ENCODE results near the gene PTS.

PTS gene

GRCh38 chr11:112229159-112229558, 2.9 kb downstream of the PTS start:
- no peak for TF ChIP-seq CTCF (IDR thresholded peaks at IDR 0.05; ENCODE audit: extremely low read depth, missing control alignments)
- DNase-seq (ENCODE audit: low spot score), result no peak

- TF ChIP-seq CTCF (IDR thresholded peaks at IDR 0.05; ENCODE audit: extremely low read depth, missing control alignments), result no peak
- DNase-seq (ENCODE audit: low spot score), result no peak
These were observed 3.7 kb downstream of the PTS start for GRCh38 chr11:112229746-112230433.

- no peak for TF ChIP-seq CTCF (IDR thresholded peaks at IDR 0.05; ENCODE audit: extremely low read depth, missing control alignments)
- no peak for DNase-seq (ENCODE audit: low spot score)
These were observed 5.7 kb downstream of the PTS start for GRCh38 chr11:112231952-112232351.

GRCh38 chr11:112235750-112236390, 9.6 kb downstream of the PTS start:
- no peak for TF ChIP-seq CTCF (IDR thresholded peaks at IDR 0.05; ENCODE audit: extremely low read depth, missing control alignments)
- no peak for DNase-seq (ENCODE audit: low spot score)

- no peak for DNase-seq (ENCODE audit: low spot score)
- no peak for TF ChIP-seq CTCF (IDR thresholded peaks at IDR 0.05; ENCODE audit: extremely low read depth, missing control alignments)
These were observed 11.2 kb downstream of the PTS start for GRCh38 chr11:112237451-112237850.

- TF ChIP-seq CTCF (IDR thresholded peaks at IDR 0.05; ENCODE audit: extremely low read depth, missing control alignments), result no peak
- no peak for DNase-seq (ENCODE audit: low spot score)
These were observed 11.8 kb downstream of the PTS start for GRCh38 chr11:112238041-112238440.

GRCh38 chr11:112241486-112241885, 15.3 kb downstream of the PTS start:
- TF ChIP-seq CTCF (IDR thresholded peaks at IDR 0.05; ENCODE audit: extremely low read depth, missing control alignments), result no peak
- DNase-seq (ENCODE audit: low spot score), result no peak

Data from GM20000 (cell line).